ENCODE measurements around the gene TSEN54. TPM values are rescaled to one million over a fixed set of nuclear protein-coding genes. Genes with fewer than 3 reads are reported as not detected.

Gene TSEN54
- total RNA-seq, 1 experiment from 2014 or later: 44.5 TPM

DNA sequence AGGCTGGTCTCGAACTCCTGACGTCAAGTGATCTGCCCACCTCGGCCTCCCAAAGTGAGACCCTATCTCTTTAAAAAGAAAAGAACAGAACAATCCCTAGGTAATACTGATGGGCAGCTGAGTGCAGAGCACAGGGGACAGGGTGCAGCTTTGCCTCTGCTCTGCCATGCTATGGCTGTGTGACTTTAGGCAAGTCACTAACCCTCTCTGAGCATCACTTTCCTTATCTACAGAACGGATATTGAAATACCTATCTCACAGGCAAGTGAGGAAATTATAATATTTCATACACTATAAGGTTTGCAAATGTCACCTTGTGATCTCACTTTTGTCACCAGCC lies 5.1 kb upstream of the TSEN54 start:
- no peaks in the 10 kb centered on the region for H3K27me3 Mint-ChIP-seq (ENCODE audit: low read depth)
- no peak overlapping the region for H2BK20ac ChIP-seq (ENCODE audit: low read depth, low read length, poor library complexity, severe bottlenecking)
- H3K9me3 Mint-ChIP-seq: no peaks in the 10 kb centered on the region
- H3K56ac ChIP-seq (ENCODE audit: insufficient read length, low read depth, low read length): no peak overlapping the region
- H3K9me3 ChIP-seq (ENCODE audit: control insufficient read depth, low read depth, low read length): no peaks in the 10 kb centered on the region
- no peak overlapping the region; a peak in 1 of 7 replicates for H3K27ac Mint-ChIP-seq
- no peak overlapping the region for H4K5ac ChIP-seq (ENCODE audit: insufficient read length, low read depth, low read length)
- TF ChIP-seq CTCF (conservative IDR thresholded peaks at IDR 0.05): no peak
- peaks cover 6% of the 10 kb centered on the region for H3K23me2 ChIP-seq (ENCODE audit: insufficient read length, low read depth, low read length, poor library complexity, severe bottlenecking)
- H3K4me2 ChIP-seq (ENCODE audit: insufficient read depth, insufficient read length, low read length): no peak overlapping the region
- H4K91ac ChIP-seq (ENCODE audit: insufficient read length, low read depth, low read length): no peak overlapping the region
- no peak overlapping the region for H3K27ac ChIP-seq (ENCODE audit: insufficient read length, low read depth, low read length)
- H3K27me3 ChIP-seq (ENCODE audit: insufficient read depth, low read length): no peaks in the 10 kb centered on the region
- H3K79me1 ChIP-seq (ENCODE audit: insufficient read depth, low read depth, low read length, poor library complexity, severe bottlenecking): no peaks in the 10 kb centered on the region
- H3K9ac ChIP-seq (ENCODE audit: extremely low read depth, insufficient read length, low read length): no peak overlapping the region
- H3K4me3 Mint-ChIP-seq: no peak overlapping the region
- no peak for DNase-seq
- H2BK5ac ChIP-seq (ENCODE audit: insufficient read length, low read length): no peak overlapping the region
- H3K14ac ChIP-seq (ENCODE audit: insufficient read depth, low read length): no peak overlapping the region
- H4K8ac ChIP-seq (replicated peaks; ENCODE audit: insufficient read length, low read depth, low read length): no peak overlapping the region
- WGBS (ENCODE audit: extremely low coverage, insufficient read length, low lambda C conversion rate): no CpG with 5 or more reads among the region's 4 CpGs
- H3T11ph ChIP-seq (ENCODE audit: low read length): no peak overlapping the region
- H3K4me1 Mint-ChIP-seq: peaks cover 4 to 10% of the 10 kb centered on the region in 2 experiments; a peak in 3 of 4 replicates
- H2AFZ ChIP-seq (ENCODE audit: low read length): no peak overlapping the region
- H3K18ac ChIP-seq (ENCODE audit: insufficient read length, low read depth, low read length): no peak overlapping the region
- H2BK12ac ChIP-seq (ENCODE audit: insufficient read length, low read depth, low read length): no peak overlapping the region
- H4K20me1 ChIP-seq (ENCODE audit: control insufficient read depth, insufficient read depth, insufficient read length): no peaks in the 10 kb centered on the region
- H3K23ac ChIP-seq (ENCODE audit: insufficient read length, low read depth, low read length): no peak overlapping the region
- no peak overlapping the region for H3K4ac ChIP-seq (ENCODE audit: low read depth, low read length)
- H2AK5ac ChIP-seq (ENCODE audit: insufficient read length, low read length): no peak overlapping the region
- H2BK15ac ChIP-seq (ENCODE audit: low read depth, low read length): no peak overlapping the region
- no peaks in the 10 kb centered on the region; the same call in 1 of the 2 replicates for H3K79me2 ChIP-seq (ENCODE audit: insufficient read depth, low read length)
- H2BK120ac ChIP-seq (ENCODE audit: low read depth, low read length, poor library complexity, severe bottlenecking): no peak overlapping the region
- H3K36me3 Mint-ChIP-seq (ENCODE audit: insufficient read depth in 1 of 3, low read depth in 3 of 3): peaks cover 4 to 36% (median 29%) of the 10 kb centered on the region in 3 experiments; a peak in 6 of 7 replicates
- H3K4me1 ChIP-seq (ENCODE audit: insufficient read depth, low read length): no peaks in the 10 kb centered on the region

Data from H9 (cell line).